H1 (cell line): ENCODE data around the gene RPL19. TPM values are rescaled to one million over a fixed set of nuclear protein-coding genes. Genes with fewer than 3 reads are reported as not detected.

Experiments used
- CTCF ChIA-PET: fragments of 300-600 bp; sonication (Branson Sonifier 250); formaldehyde crosslinking; loops from one replicate; lab custom pipeline; 2021; ENCODE audit not compliant: partially characterized antibody; lab: Charles Lee
- POLR2A ChIA-PET: fragments of 300-600 bp; sonication (Branson Sonifier 250); formaldehyde crosslinking; loops from one replicate; lab custom pipeline; 2021; ENCODE audit warnings: inconsistent platforms; ENCODE audit not compliant: partially characterized antibody; lab: Charles Lee
- DNase-seq, 2 experiments: peaks; one replicate each; pipeline versions ENCODE4 v3.0.0 to v3.0.0-alpha.2; 2010 to 2022; ENCODE audit warnings: low spot score in 2 of 2, low read depth in 1 of 2, mixed read lengths in 1 of 2
- FAIRE-seq: peaks from 2 replicates; lab custom pipeline; 2011; peaks lifted over from hg19 to GRCh38; lab: Jason Lieb, UNC
- H2AFZ ChIP-seq: 2 replicates; pipeline ENCODE4 v1.8.1; 2012; ENCODE audit warnings: low read length, inconsistent platforms
- H2AK5ac ChIP-seq: 2 replicates; pipeline ENCODE4 v1.6.1; 2013; ENCODE audit warnings: low read depth, low read length
- H2BK120ac ChIP-seq: replicated peaks from 2 replicates; pipeline ENCODE3; 2013; ENCODE audit warnings: low read depth, low read length, inconsistent platforms
- H2BK12ac ChIP-seq: 2 replicates; pipeline ENCODE4 v1.6.1; 2013; ENCODE audit warnings: low read depth, low read length
- H2BK15ac ChIP-seq: 2 replicates; pipeline ENCODE4 v1.6.1; 2013; ENCODE audit warnings: low read length
- H2BK20ac ChIP-seq: 2 replicates; pipeline ENCODE4 v1.6.1; 2013; ENCODE audit warnings: low read length
- H2BK5ac ChIP-seq: 2 replicates; pipeline ENCODE4 v1.6.1; 2013; ENCODE audit warnings: low read depth, low read length
- H3K14ac ChIP-seq: 2 replicates; pipeline ENCODE4 v1.6.1; 2013; ENCODE audit warnings: inconsistent platforms; ENCODE audit not compliant: insufficient read length
- H3K18ac ChIP-seq: 2 replicates; pipeline ENCODE4 v1.6.1; 2013; ENCODE audit warnings: low read length; ENCODE audit errors: extremely low read depth
- H3K23ac ChIP-seq: 2 replicates; pipeline ENCODE4 v1.6.1; 2013; ENCODE audit warnings: inconsistent platforms; ENCODE audit not compliant: insufficient read length
- H3K23me2 ChIP-seq: 2 replicates; pipeline ENCODE4 v1.6.1; 2013; ENCODE audit warnings: low read depth, low read length
- H3K27ac ChIP-seq: 2 replicates; pipeline ENCODE4 v1.6.1; 2011; ENCODE audit warnings: low read depth, low read length, inconsistent platforms
- H3K27me3 ChIP-seq, 4 experiments: replicated peaks in 1 of 4; 1 replicate in 1 of 4; 2 replicates in 3 of 4; pipeline versions ENCODE4 v1.6.1 to v1.8.1; 2011 to 2013; ENCODE audit warnings: low read length in 3 of 4, mild to moderate bottlenecking in 3 of 4, inconsistent platforms in 2 of 4, mixed read lengths in 2 of 4, moderate library complexity in 1 of 4; ENCODE audit not compliant: control insufficient read depth in 3 of 4, insufficient read depth in 3 of 4; ENCODE audit errors: extremely low read depth in 1 of 4
- H3K36me3 ChIP-seq, 4 experiments: 2 replicates each; pipeline versions ENCODE4 v1.6.1 to v1.8.1; 2011 to 2013; ENCODE audit warnings: mild to moderate bottlenecking in 4 of 4, low read length in 3 of 4, moderate library complexity in 2 of 4, control low read depth in 1 of 4, inconsistent platforms in 1 of 4; ENCODE audit not compliant: insufficient read depth in 4 of 4, control insufficient read depth in 2 of 4
- H3K4ac ChIP-seq: replicated peaks from 2 replicates; pipeline ENCODE3; 2013; ENCODE audit warnings: low read length, low read depth, mixed read lengths, inconsistent platforms; ENCODE audit not compliant: insufficient read length
- H3K4me1 ChIP-seq, 4 experiments: replicated peaks in 1 of 4; 1 replicate in 1 of 4; 2 replicates in 3 of 4; pipeline versions ENCODE4 v1.6.1 to v1.8.1; 2011 to 2013; ENCODE audit warnings: low read length in 3 of 4, inconsistent platforms in 2 of 4, mixed read lengths in 1 of 4; ENCODE audit not compliant: insufficient read depth in 4 of 4, control insufficient read depth in 3 of 4
- H3K4me2 ChIP-seq, 2 experiments: 2 replicates each; pipeline versions ENCODE4 v1.6.1 to v1.8.1; 2011 to 2013; ENCODE audit warnings: low read depth in 2 of 2, low read length in 2 of 2, control low read depth in 1 of 2, inconsistent platforms in 1 of 2, mild to moderate bottlenecking in 1 of 2; ENCODE audit not compliant: insufficient read depth in 1 of 2
- H3K4me3 ChIP-seq, 4 experiments: fragments of 200-600, 300-600 bp in 1 of 4; sonication (generic), shearing (Covaris generic), sonication (Bioruptor Twin) in 1 of 4; 2 replicates each; pipeline versions ENCODE4 v1.5.1 to v1.8.1; 2011 to 2016; ENCODE audit warnings: low read length in 4 of 4, low read depth in 3 of 4, control low read depth in 2 of 4, inconsistent platforms in 2 of 4, mild to moderate bottlenecking in 2 of 4, mixed read lengths in 1 of 4, moderate library complexity in 1 of 4; ENCODE audit not compliant: insufficient read depth in 2 of 4; ENCODE audit errors: extremely low read depth in 1 of 4
- H3K56ac ChIP-seq: replicated peaks from 2 replicates; pipeline ENCODE3; 2013; ENCODE audit warnings: low read depth, mild to moderate bottlenecking, mixed read lengths, low read length, inconsistent platforms; ENCODE audit not compliant: insufficient read length
- H3K79me1 ChIP-seq: 2 replicates; pipeline ENCODE4 v1.6.1; 2013; ENCODE audit warnings: low read depth, low read length, control low read depth
- H3K79me2 ChIP-seq, 2 experiments: 2 replicates each; pipeline versions ENCODE4 v1.6.1 to v1.8.1; 2012 to 2013; ENCODE audit warnings: low read length in 2 of 2, mild to moderate bottlenecking in 2 of 2, inconsistent platforms in 1 of 2; ENCODE audit not compliant: insufficient read depth in 2 of 2, control insufficient read depth in 1 of 2
- H3K9ac ChIP-seq, 4 experiments: replicated peaks in 1 of 4; 1 replicate in 1 of 4; 2 replicates in 3 of 4; pipeline versions ENCODE4 v1.6.1 to v1.8.1; 2011 to 2013; ENCODE audit warnings: low read depth in 3 of 4, low read length in 3 of 4, control low read depth in 2 of 4, mild to moderate bottlenecking in 2 of 4, moderate library complexity in 2 of 4, inconsistent platforms in 1 of 4; ENCODE audit errors: extremely low read depth in 1 of 4
- H3K9me3 ChIP-seq, 2 experiments: 2 replicates each; pipeline versions ENCODE4 v1.6.1 to v1.8.1; 2012 to 2013; ENCODE audit warnings: mild to moderate bottlenecking in 2 of 2, moderate library complexity in 2 of 2, control low read depth in 1 of 2, inconsistent platforms in 1 of 2, low read depth in 1 of 2, low read length in 1 of 2, mixed read lengths in 1 of 2; ENCODE audit not compliant: insufficient read depth in 2 of 2
- H4K20me1 ChIP-seq, 2 experiments: replicated peaks in 1 of 2; 2 replicates each; pipeline versions ENCODE3 to v1.8.1; 2011 to 2013; ENCODE audit warnings: inconsistent platforms in 2 of 2, low read length in 2 of 2, mild to moderate bottlenecking in 1 of 2; ENCODE audit not compliant: insufficient read depth in 2 of 2, control insufficient read depth in 1 of 2
- H4K5ac ChIP-seq: 2 replicates; pipeline ENCODE4 v1.6.1; 2013; ENCODE audit warnings: low read length, low read depth, mixed read lengths, inconsistent platforms; ENCODE audit not compliant: insufficient read length
- H4K8ac ChIP-seq: 2 replicates; pipeline ENCODE4 v1.8.0; 2013; ENCODE audit warnings: mild to moderate bottlenecking, moderate library complexity, low read length, inconsistent platforms; ENCODE audit not compliant: insufficient read depth; ENCODE audit errors: extremely low read depth
- H4K91ac ChIP-seq: replicated peaks from 2 replicates; pipeline ENCODE3; 2013; ENCODE audit warnings: low read length, mixed read lengths, inconsistent platforms; ENCODE audit not compliant: insufficient read length
- CREB1 ChIP-seq: IDR thresholded peaks from 2 replicates; pipeline ENCODE4 v1.6.1; 2012; ENCODE audit warnings: inconsistent platforms
- EGR1 ChIP-seq: IDR thresholded peaks from 2 replicates; pipeline ENCODE4 v1.6.1; 2011; ENCODE audit warnings: low read depth, low read length, borderline replicate concordance
- EZH2 ChIP-seq: fragments of 200-600 bp; sonication (generic); IDR thresholded peaks from 2 replicates; pipeline ENCODE4 v1.7.1; 2012; ENCODE audit warnings: low read depth, mild to moderate bottlenecking, moderate library complexity, low read length, inconsistent platforms; ENCODE audit not compliant: severe bottlenecking
- FOSL1 ChIP-seq: IDR thresholded peaks from 2 replicates; pipeline ENCODE4 v1.6.1; 2011; ENCODE audit warnings: mild to moderate bottlenecking, low read depth, low read length, moderate library complexity; ENCODE audit not compliant: insufficient read depth
- HDAC2 ChIP-seq, 2 experiments: fragments of 300-600 bp in 1 of 2; sonication (generic) in 1 of 2; IDR thresholded peaks; 2 replicates each; pipeline ENCODE4 v1.6.1; 2011 to 2012; ENCODE audit warnings: low read depth in 2 of 2, low read length in 2 of 2, mild to moderate bottlenecking in 2 of 2, moderate library complexity in 2 of 2, borderline replicate concordance in 1 of 2, inconsistent platforms in 1 of 2
- JUND ChIP-seq: IDR thresholded peaks from 2 replicates; pipeline ENCODE4 v1.6.1; 2011; ENCODE audit warnings: mild to moderate bottlenecking, improper control_type of control experiment, low read length
- MAFK ChIP-seq: IDR thresholded peaks from 2 replicates; pipeline ENCODE4 v1.6.1; 2012; ENCODE audit warnings: low read depth, mild to moderate bottlenecking, improper control_type of control experiment, low read length
- POLR2AphosphoS5 ChIP-seq: IDR thresholded peaks from 2 replicates; pipeline ENCODE4 v1.6.1; 2011; ENCODE audit warnings: low read depth, low read length
- RXRA ChIP-seq: IDR thresholded peaks from 2 replicates; pipeline ENCODE4 v1.6.1; 2011; ENCODE audit warnings: low read depth, mild to moderate bottlenecking, low read length, moderate library complexity; ENCODE audit not compliant: insufficient read depth
- ZNF274 ChIP-seq: IDR thresholded peaks from 2 replicates; pipeline ENCODE4 v1.7.0; 2012; ENCODE audit warnings: low read length, borderline replicate concordance; ENCODE audit errors: extremely low read depth
- WGBS, 2 experiments: shearing (Covaris generic) in 1 of 2; methylation state at CpG; one replicate each; pipeline versions ENCODE4 v1.1.6 to v1.1.7; 2013 to 2015; ENCODE audit warnings: low lambda C conversion rate in 2 of 2, mixed read lengths in 2 of 2, inconsistent platforms in 1 of 2, low coverage in 1 of 2, missing lambda C conversion rate in 1 of 2; ENCODE audit not compliant: insufficient replicate concordance in 2 of 2, insufficient coverage in 1 of 2, insufficient read length in 1 of 2; ENCODE audit errors: extremely low coverage in 1 of 2, missing lambda C conversion rate in 1 of 2; 5-methylcytosine and 5-hydroxymethylcytosine counted together
- polyA plus RNA-seq, 7 experiments: library from polyadenylated mRNA; depleted of rRNA in 3 of 7; stranded (reverse) in 5 of 7; unstranded in 2 of 7; fragments of >200 nt in 5 of 7; fragments of 200-250 nt in 2 of 7; gene quantifications; 1 replicate in 5 of 7; 2 replicates in 1 of 7; 4 replicates in 1 of 7; pipeline versions ENCODE4 v1.2.1 to v1.2.3, GENCODE V29; 2011 to 2013; ENCODE audit warnings: missing spikeins in 2 of 7, mixed read lengths in 2 of 7
- total RNA-seq: library from RNA; stranded (reverse); fragmentation: NEBNext Ultra II Directional; extraction: Animal tissue kit (Norgen Biotek cat#: 25700); gene quantifications from 2 replicates; pipeline ENCODE4 v1.2.1, GENCODE V29; 2021

The RPL19 gene
- total and polyA plus RNA-seq, 2 of the 8 experiments (the other 6 are each of a cell fraction or from before 2014, with no cell fraction given) = 2,108 to 2,182 TPM

GRCh38 chr17:39173526-39174274 lies 26.4 kb upstream of the RPL19 start:
- Histone ChIP-seq H3K9ac (no peak overlapping the region), H3K79me1 (no peaks in the 10 kb centered on the region), H2BK12ac (peak overlapping the region; percentile 60; the same call in 1 of the 2 replicates), H4K5ac (no peak overlapping the region), H3K56ac (no peak overlapping the region), H4K8ac (no peak overlapping the region), H3K27ac (no peak overlapping the region), H3K9me3 (no peaks in the 10 kb centered on the region), H3K4me3 (no peak overlapping the region), H2AK5ac (0 out of 2 replicates have a peak overlapping the region, but pooled peaks have one; percentile 65), H3K4me2 (no peak overlapping the region), H3K36me3 (peaks cover 0 to 15% (median 5%) of the 10 kb centered on the region in 4 experiments; a peak in 4 of 8 replicates), H3K79me2 (no peaks in the 10 kb centered on the region), H2BK15ac (peak overlapping the region; percentile 81; the same call in 1 of the 2 replicates), H3K23me2 (no peaks in the 10 kb centered on the region; the same call in 1 of the 2 replicates), H2BK20ac (0 out of 2 replicates have a peak overlapping the region, but pooled peaks have one; percentile 3), H4K91ac (no peak overlapping the region), H3K23ac (no peak overlapping the region), H3K4ac (no peak overlapping the region), H3K14ac (no peak overlapping the region), H2BK120ac (no peak overlapping the region), H3K18ac (no peak overlapping the region), H3K27me3 (no peaks in the 10 kb centered on the region; a peak in 2 of 7 replicates), H2BK5ac (no peak overlapping the region), H4K20me1 (peaks cover 0 to 5% of the 10 kb centered on the region in 2 experiments), H2AFZ (no peak overlapping the region), H3K4me1 (peaks cover 0 to 14% (median 10%) of the 10 kb centered on the region in 4 experiments; a peak in 6 of 7 replicates)
- FAIRE-seq (no peak), DNase-seq (no peak)
- ChIA-PET POLR2A (interaction anchor here (0.5 to 3.9 kb wide), 14 partner anchors 9 to 227 kb away, joined by 3 to 35 read pairs (median 6); partner anchors contain the start of genes ARL5C, FBXL20 and RPL19), CTCF (interaction anchor here (0.7 to 7.8 kb wide), 31 partner anchors 10 to 474 kb away, joined by 3 to 151 read pairs (median 5); partner anchors contain the start of genes ARL5C, FBXO47, LASP1NB and PLXDC1)
- WGBS, 2 experiments = 82% methylated on average over 10 of the region's 10 CpGs; no CpG with 5 or more reads in 1 of the 2 experiments
- TF ChIP-seq JUND = no peak
- TF ChIP-seq EGR1 = no peak
- TF ChIP-seq CREB1 = no peak
- no peak for TF ChIP-seq FOSL1
- TF ChIP-seq HDAC2 (IDR thresholded peaks at IDR 0.05; ENCODE audit: borderline replicate concordance in 1 of 2, low read depth in 2 of 2, low read length in 2 of 2) = no peak
- TF ChIP-seq POLR2AphosphoS5 = no peak
- TF ChIP-seq RXRA = no peak
- no peak for TF ChIP-seq MAFK
- TF ChIP-seq ZNF274 = no peak
- no peak for TF ChIP-seq EZH2
